Epidermal melanocyte (primary cell): ENCODE measurements around the gene WDR70.
"Not testable (repeated sequence)": the region's sequence is repeated elsewhere in the genome, so short reads cannot be mapped to it uniquely, and the experiment has no call there.

Experiments used
- DNase-seq: peaks from one replicate; pipeline ENCODE4 v3.0.0; 2011; ENCODE audit warnings: low spot score; ENCODE audit not compliant: insufficient read length

WDR70 gene

DNA sequence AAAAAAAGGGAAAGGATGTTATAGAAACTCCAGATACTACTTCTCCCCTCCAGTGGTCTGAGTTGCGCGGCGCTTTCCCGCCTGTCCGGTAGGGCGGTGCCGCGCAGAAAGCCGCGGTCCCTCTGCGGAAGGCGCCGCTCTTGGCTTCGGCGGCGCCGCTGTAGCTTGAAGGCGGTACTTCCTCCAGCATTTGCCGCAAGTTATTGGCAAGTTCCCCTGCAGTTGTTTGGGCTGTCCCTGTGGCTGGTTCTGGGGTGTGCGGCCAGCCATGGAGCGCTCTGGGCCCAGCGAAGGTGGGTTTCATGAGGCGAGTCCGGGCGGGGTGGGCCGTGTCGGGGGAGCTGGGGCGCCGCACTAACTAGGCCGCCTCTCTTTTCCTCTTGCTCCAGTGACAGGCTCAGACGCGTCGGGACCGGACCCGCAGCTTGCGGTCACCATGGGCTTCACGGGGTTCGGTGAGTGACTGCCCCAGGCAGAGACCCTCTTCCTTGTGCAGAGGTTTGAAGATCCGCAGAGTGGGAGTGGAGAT lies at the start of gene WDR70:
Gene WDR70 (plus strand): TSS at position 219 of the 529 bp plus-strand sequence. CDS start 50 bp downstream, at position 269.
- peak; percentile 61 for DNase-seq

DNA sequence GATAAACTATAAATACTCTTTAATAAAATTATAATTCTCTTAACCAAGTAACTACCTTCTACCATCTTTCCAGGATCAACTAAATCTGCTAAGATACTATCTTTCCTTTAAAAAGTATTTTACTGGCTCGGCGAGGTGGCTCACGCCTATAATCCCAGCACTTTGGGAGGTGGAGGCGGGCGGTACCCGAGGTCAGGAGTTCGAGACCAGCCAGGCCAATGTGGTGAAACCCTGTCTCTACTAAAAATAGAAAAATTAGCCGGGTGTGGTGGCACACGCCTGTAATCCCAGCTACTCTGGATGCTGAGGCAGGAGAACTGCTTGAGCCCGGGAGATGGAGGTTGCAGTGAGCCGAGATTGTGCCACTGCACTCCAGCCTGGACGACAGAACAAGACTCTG lies 44.4 kb upstream of the WDR70 start:
- not testable (repeated sequence) for DNase-seq

DNA sequence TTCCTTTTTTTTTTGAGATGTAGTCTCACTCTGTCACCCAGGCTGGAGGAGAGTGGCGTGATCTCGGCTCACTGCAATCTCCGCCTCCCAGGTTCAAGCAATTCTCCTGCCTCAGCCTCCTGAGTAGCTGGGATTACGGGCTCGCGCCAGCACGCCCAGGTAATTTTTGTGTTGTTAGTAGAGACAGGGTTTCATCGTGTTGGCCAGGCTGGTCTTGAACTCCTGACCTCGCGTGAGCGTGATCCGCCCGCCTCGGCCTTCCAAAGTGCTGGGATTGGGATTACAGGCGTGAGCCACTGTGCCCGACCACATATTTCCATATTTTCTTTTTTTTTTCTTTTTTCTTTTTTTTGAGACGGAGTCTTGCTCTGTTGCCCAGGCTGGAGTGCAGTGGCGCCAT lies 36.4 kb upstream of the WDR70 start:
- DNase-seq = not testable (repeated sequence)

DNA sequence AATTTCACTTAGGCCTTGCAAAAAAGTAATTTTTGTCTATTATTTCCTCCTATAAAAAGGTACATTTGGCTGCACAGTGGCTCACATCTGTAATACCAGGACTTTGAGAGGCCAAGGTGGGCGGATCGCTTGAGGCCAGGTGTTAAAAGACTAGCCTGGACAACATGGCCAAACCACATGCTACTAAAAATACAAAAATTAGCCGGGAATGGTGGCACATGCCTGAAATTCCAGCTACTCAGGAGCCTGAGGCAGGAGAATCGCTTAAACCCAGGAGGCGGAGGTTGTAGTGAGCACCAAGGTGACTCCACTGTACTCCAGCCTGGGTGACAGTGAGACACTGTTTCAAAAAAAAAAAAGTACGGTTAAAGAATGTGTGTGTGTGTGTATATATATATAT lies 24.0 kb upstream of the WDR70 start:
- DNase-seq = no peak

GRCh38 chr5:37370550-37370863 lies 8.6 kb upstream of the WDR70 start:
- no peak for DNase-seq

DNA sequence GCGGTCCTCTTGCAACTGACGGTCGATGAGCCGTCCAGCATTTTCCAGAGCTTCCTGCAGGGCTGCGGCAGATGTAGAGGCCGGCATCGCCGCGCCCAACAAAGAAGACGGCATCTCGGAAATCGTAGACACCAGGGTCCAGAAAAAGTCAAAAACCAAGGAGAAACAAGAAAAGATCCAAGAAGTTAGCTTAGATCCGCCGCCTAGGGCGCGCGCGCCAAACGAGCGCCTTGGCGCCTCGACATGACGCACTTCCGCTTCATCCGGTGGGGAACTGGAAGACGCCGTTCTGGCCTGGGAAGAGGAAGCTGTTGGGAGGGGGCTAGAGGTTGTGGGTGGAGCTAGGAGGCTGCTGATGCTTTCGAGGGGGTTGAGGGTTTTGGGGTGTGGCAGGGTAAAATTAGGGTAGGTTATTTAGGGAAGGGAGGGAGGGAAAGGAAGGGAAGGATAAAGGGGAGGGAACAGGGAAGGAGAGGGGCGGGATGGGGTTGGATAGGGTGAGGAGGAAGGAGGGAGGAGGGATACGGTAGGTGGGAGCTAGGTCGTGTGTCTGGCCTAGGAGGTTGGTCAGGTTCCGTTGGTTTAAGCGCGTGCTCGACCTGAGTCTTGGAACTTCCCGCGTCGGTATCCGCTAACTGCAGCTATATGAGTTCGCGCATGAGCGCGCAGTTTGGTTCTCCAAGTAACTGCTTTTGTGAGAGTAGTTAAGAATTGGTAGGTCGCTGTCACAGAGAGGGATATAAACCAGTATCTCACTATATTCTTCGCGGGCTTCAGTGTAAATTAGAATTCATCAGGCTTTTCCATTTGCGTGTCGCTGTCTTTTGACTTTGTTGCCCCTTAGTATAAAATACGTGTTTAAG lies 8.0 kb upstream of the WDR70 start, which contains the start of gene NUP155:
Gene NUP155 (minus strand): TSS at position 243 of the 863 bp plus-strand sequence. CDS start 129 bp downstream, at position 114.
- peak; percentile 90 for DNase-seq

- no peak for DNase-seq
Observed at GRCh38 chr5:37375091-37375490, 4.0 kb upstream of the WDR70 start.

DNA sequence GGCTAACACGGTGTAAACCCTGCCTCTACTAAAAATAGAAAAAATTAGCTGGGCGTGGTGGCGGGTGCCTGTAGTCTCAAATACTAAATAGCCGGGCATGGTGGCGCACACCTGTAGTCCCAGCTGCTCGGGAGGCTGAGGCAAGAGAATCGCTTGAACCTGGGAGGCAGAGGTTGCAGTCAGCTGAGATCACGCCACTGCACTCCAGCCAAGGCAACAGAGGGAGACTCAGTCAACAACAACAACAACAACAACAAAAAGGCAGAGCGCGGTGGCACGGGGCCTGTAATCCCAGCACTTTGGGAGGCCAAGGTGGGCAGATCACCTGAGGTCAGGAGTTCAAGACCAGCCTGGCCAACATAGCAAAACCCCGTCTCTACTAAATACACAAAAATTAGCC lies 1.1 kb upstream of the WDR70 start:
- not testable (repeated sequence) for DNase-seq

DNA sequence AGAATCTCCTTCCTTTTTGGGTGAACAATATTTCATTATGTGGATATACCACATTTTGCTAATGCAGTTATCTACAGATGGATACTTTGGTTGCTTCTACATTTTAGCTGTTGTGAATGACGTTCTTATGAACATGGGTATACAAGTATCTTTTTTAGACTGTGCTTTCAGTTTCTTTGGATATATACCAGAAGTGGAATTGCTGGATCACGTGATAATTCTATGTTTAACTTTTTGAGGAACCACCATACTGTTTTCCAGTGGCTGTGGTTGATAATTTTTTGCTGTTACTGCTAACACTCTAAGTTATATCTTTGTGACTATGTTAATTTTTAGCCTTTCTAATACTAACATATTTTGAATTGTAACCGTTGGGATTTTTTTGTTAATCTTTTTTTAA lies 12.5 kb downstream of the WDR70 start:
- no peak for DNase-seq

DNA sequence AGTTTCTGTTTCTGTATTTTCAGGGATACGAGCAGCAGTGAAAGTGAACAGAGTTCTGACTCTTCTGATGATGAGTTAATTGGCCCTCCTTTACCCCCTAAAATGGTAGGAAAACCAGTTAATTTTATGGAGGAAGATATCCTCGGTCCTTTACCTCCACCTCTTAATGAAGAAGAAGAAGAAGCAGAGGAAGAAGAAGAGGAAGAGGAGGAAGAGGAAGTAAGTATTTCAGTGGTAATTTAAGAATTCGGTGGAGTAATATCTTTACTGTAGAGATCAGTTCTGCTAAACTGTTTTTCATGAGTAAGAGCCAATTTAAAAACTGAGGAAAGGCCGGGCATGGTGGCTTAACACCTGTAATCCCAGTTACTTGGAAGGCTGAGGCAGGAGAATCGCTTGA lies 17.2 kb downstream of the WDR70 start:
- no peak for DNase-seq

GRCh38 chr5:37400501-37400900 lies 21.4 kb downstream of the WDR70 start:
- no peak for DNase-seq

GRCh38 chr5:37412515-37412914 lies 33.4 kb downstream of the WDR70 start:
- DNase-seq = no peak

GRCh38 chr5:37415456-37415855 lies 36.3 kb downstream of the WDR70 start:
- DNase-seq = not testable (repeated sequence)

DNA sequence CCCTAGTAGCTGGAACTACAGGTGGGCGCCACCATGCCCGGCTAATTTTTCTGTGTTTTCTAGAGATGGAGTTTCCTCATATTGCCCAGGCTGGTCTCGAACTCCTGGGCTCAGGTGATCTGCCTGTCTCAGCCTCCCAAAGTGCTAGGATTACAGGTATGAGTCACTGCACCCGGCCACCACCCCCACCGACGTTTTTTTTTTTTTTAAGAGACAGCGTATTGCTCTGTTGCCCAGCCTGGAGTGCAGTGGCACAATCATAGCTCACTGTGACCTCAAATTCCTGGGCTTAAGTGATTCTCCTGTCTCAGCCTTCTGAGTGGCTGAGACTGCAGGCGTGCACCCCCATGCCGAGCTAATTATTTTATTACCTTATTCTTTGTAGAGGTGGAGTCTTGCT lies 38.2 kb downstream of the WDR70 start:
- DNase-seq = no peak

DNA sequence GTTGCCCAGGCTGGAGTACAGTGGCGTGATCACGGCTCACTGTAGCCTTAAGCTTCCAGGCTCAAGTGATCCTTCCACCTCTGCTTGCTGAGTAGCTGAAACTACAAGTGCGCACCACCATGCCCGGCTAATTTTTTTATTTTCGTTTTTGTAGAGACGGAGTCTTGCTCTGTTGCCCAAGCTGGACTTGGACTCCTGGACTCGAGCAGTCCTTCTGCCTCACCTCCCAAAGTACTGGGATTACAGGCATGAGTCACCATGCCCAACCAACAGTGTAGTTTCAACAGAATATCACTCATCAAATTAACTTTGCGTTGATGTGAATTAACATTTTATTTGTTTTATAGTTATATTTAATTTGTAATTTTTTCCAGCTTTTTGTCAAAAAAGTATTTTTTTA lies 45.3 kb downstream of the WDR70 start:
- no peak for DNase-seq

DNA sequence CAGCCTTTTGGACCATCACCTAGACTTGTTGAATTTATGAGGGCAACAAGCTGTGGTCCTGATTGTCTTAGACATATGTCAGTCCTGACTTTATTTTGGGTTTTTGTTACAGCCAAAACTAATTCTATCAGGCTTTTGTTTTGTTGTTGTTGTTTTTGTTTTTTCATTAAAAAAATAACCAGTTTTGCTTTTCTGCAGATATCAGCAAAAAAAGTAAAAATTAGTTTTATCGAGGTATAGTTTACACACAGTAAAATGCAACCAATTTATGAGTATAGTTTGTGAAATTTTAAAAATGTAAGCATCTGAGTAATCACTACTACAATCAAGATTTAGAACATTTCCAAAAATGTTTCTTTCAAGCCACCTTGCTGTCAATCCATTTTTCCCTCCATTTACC lies 48.9 kb downstream of the WDR70 start:
- DNase-seq = no peak

DNA sequence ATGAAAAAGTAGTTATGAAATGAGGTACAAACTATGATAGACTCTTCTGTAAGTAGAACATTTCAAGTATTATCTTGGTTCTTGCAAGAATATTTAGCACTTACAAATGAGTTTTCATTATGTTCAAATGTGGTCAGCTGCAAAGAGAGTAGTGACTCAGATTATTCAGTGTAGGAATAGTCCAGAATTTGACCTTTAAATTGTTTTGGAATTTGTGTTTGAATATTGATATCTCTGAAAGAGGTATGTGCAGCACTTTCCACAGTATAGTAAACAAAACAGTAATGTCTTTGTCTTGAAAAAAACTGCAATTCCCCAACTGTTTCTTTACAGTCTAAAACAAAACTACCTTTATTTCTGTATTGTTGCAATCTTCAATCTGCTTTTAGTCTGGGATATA lies 56.1 kb downstream of the WDR70 start:
- DNase-seq = no peak

GRCh38 chr5:37436146-37436934 lies 57.2 kb downstream of the WDR70 start:
- DNase-seq = no peak

DNA sequence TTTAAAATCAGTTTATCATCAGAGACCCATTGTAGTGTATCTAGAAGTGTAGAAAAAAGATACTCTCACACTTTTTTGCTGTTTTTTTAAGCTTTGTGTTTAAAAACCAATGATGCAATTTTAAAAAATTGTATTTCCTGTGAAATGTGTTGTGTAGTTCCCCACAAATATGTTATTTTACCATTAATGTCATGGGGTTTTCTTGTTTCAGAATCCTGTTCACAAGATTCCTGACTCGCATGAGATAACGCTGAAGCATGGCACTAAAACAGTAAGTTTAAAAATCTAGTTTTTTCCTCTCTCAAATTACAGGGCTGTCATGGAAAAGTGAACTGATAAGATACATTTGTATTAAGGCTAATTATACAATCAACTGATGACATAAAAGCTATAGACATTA lies 58.6 kb downstream of the WDR70 start:
- no peak for DNase-seq

- not testable (repeated sequence) for DNase-seq
Observed at GRCh38 chr5:37445783-37446182, 66.7 kb downstream of the WDR70 start.

GRCh38 chr5:37448941-37449340 lies 69.8 kb downstream of the WDR70 start:
- DNase-seq = no peak

GRCh38 chr5:37451991-37452390 lies 72.9 kb downstream of the WDR70 start:
- DNase-seq = not testable (repeated sequence)
